Ramos (cell line): ENCODE measurements around the gene KRT3.

Experiments used
- in situ Hi-C: fragments of 300-500 bp; cut with MboI; formaldehyde crosslinking; loops from one replicate; pipeline ENCODE4 v1.14.3; 2022; ENCODE audit warnings: low sequenced_read_pairs; ENCODE audit not compliant: unreplicated experiment

Gene KRT3

DNA sequence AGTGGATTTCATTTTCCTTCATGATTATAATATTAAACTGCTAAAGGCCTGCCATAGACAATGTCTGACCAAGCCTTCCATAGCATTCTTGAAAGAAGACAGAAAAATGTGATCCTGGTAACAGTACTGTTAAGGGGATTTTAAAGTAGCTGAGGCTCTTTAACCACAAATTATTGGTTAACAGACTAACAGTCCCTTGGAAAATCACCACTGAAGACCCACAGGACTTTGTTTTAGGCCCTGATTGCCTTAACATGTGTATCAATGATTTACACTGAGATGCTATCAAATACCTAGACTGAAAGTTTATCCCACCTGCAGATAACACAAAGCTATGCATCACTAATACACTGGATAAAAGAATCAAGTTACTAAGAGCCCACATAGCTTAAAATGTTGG lies 32.2 kb upstream of the KRT3 start:
- in situ Hi-C loops: no loop called here

GRCh38 chr12:52827499-52828090 lies 31.7 kb upstream of the KRT3 start:
- in situ Hi-C loops: no loop called here

DNA sequence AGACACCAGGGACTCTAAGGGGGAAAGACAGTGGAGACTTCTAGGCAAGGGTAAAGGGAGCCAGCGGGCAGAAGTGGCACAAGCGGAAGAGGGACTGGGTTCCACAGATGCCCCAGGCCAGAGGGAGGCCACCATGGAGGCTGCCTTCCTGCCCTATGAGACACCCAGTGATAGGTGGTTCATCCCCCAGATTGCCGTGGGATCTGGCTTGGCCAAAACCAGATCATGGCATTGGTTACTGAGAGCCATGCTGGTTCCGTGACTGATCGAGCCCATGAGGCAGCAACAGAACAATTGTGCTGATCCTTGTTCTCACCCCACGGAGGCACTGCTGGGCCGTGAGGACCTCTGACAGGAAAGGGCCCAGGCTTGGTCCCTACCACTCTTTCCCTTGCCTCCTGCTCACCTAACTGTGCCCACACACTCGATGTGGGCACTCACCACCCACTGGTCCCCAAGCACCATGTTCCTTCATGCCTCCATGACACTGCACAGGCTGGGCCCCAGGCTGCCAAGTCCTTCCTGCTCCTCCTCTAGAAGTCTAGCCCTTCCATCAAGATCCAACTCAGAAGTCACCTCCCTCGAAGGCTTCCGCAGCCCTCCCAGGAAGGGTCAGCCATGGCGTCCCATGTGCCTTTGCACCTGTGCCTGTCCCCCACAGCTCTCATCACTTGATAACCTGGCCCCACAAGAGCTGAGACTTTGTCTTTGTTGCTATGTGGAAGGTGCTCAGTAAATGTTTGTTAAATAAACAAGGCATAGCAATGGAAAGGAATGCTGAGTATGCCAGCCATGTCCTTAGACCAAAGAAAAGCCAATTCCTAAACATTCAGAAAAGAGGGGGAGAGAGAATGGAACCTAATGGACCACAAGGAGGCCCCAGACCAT lies 30.9 kb upstream of the KRT3 start:
- in situ Hi-C loops: no loop called here

DNA sequence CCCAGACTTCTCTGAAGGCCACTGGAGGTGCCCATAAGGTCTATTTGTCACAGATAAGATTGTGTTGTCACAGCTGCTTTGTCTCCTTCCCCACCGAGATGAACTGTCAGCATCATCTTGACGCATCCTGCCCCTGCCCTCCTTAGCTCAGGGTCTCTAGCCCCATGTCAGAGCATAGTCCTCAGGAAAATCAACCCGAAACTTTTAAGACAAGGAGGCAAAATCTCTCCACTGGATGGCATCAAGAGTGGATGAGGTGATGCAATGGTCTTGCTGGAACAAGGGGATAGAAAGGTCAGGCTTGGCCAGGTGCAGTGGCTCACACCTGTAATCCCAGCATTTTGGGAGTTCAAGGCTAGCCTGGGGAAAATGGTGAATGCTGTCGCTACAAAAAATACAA lies 30.0 kb upstream of the KRT3 start:
- in situ Hi-C loops: no loop called here

DNA sequence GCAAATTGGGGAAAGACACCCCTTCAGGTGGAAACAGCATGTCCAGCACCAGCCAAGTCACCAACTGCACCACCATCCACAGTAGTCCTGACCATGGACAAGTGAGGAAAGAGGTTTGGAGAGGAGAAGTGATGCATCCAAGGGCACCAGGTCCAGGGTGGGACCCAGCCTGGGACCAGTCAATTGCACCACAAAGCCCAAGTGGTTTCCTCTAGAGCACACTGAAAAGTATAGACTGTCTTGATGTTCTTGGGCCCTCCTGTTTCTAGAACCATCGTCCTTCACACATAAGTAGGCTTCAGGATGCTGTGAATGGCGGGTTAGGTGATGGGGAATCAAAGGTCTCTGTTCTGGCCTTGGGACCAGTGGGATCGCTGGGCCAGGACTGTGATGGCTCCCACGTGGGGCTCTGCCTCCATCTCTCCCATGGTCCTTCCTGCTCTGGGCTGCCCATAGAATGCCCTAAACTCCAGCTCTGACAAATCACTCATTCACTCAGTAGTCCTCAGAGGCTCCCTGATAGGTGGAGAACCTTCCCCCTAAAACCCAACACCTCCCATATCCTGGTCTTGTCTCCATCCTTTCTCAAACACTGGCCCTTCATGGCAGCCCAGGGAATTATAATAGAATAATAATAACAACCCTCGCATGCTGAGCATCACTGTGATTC lies 29.0 kb upstream of the KRT3 start:
- in situ Hi-C loops: no loop called here

DNA sequence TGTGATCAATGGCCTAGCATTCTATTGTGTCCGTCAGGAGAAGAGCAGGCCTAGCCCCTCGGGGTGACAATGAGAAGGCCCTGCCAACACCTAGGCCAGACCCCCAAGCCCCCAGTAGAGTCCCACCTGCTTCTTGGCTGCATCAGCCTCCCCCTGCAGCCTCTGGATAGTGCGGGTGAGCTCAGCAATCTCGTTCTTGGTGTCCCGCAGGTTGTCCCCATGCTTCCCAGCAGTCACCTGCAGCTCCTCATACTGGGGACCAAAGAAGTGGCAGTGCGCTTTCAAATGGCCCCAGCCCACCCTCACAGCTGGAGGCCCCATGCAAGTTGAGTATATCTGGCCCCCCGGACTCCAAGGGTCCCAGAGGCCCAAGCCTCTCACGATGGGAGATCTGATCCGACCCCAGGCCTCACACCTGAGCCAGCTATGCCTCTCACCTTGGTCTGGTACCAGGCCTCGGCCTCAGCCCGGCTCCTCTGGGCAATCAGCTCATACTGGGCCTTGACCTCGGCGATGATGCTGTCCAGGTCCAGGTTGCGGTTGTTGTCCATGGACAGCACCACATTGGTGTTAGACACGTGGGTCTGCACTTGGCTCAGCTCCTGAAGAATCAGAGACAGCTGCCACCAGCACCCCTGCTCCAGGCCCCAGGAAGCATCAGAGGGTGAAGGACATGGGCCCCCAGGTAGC lies 28.0 kb upstream of the KRT3 start:
- in situ Hi-C loops: no loop called here

DNA sequence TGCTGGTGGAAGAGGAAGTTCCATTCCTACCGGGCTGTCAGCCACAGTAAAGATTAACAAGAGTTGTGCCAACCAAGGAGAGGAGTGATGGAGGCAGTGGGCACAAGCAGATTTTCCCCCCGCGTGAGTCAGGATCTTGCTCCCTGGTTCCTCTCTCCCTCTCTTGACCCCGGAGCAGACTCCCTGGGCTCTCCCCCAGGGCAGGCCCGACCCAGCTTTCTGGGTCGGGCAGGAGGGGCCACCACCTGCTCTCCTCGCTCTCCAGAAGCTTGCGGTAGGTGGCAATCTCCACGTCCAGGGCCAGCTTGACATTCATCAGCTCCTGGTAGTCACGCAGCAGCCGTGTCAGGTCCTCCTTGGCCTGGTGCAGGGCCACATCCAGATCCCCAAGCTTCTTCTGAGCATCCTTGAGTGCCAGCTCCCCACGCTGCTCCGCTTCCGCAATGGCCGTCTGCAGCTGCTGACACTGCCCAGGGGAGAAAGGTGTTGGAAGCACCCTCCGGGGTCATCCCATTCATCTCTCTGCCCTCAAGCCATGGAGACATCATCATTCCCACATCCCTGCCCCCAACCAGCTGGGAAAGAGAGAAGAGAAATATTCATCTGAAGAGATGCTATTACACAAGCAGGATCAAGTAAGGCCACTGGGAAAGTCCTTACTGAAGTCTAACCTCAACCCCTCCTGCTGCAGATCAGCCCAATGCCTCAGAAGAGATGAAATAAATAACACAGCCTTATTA lies 27.0 kb upstream of the KRT3 start:
- in situ Hi-C loops: no loop called here

DNA sequence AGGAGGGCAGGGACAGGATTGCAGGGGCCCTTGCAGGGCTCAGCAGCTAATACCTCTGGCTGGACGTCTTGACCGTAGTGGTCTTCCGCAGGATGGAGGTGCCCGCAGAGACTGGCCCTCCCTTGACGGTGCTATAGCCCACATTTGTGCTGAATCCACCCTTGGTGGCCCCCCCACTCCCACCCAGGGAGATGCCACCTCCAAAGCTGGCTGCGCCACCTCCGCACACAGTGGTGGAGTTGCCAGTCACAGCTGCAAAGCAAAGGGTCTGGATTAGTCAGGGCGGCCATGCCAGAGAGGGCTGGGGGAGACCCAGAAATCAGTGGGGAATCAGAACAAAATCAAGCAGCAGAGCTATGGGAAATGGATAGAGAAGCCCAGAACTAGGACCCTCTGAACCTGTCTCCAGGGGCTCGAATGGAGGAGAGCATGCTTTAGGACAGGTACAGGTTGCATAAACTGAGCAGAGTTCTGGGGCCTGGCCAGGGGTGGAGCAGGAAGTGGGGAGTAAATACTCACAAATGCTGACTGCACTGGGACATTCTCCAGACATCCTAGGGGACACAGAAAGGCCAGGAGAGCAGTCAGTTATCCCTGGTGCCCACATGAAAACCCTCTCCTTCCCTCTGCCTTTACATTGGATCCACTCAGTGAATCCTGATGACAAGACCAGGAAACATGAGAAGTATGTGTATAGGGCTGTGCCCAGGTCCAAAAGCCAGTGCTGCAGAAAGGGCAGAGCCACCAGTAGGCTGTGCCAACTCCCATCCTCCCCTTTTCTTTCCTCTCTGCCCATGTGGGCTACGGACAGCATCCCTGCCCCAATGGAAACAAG lies 26.1 kb upstream of the KRT3 start:
- in situ Hi-C loops: no loop called here

GRCh38 chr12:52821071-52821730 lies 25.3 kb upstream of the KRT3 start:
- in situ Hi-C loops: no loop called here

- in situ Hi-C loops: no loop called here
These were observed 24.6 kb upstream of the KRT3 start for GRCh38 chr12:52820521-52820920.

DNA sequence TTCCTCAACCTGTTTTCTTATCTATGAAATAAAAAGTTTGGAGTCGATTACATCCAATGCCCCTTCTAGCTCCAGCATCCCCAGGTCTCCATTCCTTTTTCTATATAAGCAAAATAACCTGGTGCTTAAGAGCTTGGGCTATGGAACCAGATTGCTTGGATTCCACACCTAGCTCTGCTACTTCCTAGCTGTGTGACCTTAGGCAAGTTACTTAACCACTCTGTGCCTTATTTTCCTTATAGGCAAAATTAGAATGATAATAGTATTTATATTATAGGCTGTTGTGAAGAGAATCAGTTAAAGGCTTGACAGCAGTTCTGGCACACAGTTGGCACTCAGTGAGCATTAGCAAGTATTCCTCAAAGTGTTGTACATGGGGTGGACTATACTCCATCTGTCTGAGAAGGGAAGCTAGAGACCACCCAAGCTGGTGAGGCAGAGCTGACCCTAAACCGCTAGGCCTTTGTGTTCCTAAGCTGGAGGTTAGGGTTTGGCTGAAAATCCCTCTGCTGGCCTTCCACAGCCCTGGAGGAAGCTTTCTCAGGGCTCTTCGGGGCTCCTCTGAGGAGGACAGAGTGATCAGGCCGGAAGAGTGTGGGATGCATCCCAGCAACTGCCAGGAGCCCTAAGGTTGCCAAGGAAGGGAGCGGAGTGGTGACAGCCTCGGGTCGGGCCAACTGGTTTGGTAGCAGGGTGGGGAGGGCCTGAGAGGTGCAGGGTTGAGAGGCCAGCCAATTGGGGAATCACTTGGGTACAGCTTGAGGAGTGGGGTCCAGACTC lies 24.0 kb upstream of the KRT3 start:
- in situ Hi-C loops: no loop called here

DNA sequence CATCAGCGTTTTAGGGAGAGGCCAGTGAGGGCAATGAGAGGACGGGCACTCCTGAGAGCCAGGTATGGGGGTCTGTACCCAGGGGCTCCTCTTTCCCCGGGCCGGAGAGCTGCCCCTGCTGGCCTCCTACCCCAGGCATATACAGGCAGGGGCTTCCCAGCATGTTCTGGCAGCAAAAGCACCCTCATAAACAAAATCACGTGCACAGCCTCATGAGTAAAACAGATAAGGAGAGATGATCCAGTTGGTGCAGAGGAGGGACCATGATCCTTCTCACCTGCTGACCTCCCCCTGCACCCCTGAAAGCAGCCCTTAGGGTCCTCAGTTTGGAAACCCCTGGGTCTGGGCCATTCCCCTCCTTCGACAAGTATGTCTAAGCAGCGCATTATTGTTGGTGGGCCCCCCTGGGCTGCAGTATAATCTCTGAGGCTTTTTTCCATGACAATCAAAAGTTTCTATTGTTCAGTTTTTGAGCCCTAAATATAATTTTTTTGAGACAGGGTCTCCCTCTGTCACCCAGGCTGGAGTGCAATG lies 23.0 kb upstream of the KRT3 start:
- in situ Hi-C loops: no loop called here

- in situ Hi-C loops: no loop called here
These were observed 22.5 kb upstream of the KRT3 start for GRCh38 chr12:52818388-52818787.

- in situ Hi-C loops: no loop called here
These were observed 21.9 kb upstream of the KRT3 start for GRCh38 chr12:52817699-52818238.

DNA sequence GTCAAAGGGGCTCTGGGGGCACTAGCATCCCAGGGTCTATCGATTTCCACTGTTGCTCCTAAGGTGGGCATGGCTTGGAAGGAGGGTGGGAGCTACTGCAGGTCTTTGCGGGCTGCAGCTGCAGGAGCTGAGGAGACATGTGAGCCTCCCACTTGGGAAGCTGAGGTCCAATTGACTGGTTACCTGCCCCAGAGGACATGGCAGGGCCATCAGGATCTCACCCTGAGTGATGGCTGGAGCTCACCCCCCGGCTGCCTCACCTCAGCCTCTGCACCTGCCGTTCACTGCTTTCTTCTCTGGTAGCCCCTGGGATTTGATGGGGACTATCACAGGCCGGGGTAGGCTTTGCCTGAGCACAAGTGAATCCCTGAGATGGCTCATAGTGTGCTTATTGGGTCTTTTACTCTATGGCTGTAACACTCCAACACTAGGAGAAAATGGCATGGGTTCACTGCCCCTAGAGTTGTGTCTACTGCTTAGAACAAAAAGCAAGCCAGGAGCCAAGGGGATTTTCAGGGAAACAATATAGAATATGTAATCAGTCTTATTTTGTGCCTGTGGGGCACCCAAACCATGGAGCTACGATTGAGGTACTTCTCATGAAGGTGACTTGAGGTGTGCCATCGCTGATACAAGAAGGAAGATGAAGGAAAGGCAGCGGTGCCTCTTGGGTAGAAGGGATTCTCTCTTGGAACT lies 21.2 kb upstream of the KRT3 start:
- in situ Hi-C loops: no loop called here

GRCh38 chr12:52815676-52816588 lies 20.0 kb upstream of the KRT3 start:
- in situ Hi-C loops: no loop called here
